HepG2 (cell line): ENCODE data around the gene DEFB131B. TPM values are rescaled to one million over a fixed set of nuclear protein-coding genes. Genes with fewer than 3 reads are reported as not detected.

Experiments used
- ARNT ChIP-seq: fragments of 450-650 bp; IDR thresholded peaks from 2 replicates; pipeline ENCODE4 v1.6.1; 2017
- BHLHE40 ChIP-seq: IDR thresholded peaks from 2 replicates; pipeline ENCODE4 v1.6.1; 2011; ENCODE audit warnings: low read length, improper control_type of control experiment
- CSRNP2 ChIP-seq: sonication (generic); formaldehyde crosslinking; conservative IDR thresholded peaks from 2 replicates; pipeline ENCODE4 v1.8.0; 2022; ENCODE audit warnings: low read depth, missing genetic modification reagents
- EZH2 ChIP-seq: conservative IDR thresholded peaks from 2 replicates; pipeline ENCODE4 v1.6.1; 2012; ENCODE audit warnings: mild to moderate bottlenecking, low read depth, low read length, moderate library complexity
- HOXA7 ChIP-seq: sonication (generic); formaldehyde crosslinking; IDR thresholded peaks from 2 replicates; pipeline ENCODE4 v1.8.1; 2022; ENCODE audit warnings: mild to moderate bottlenecking, missing genetic modification reagents, moderate library complexity
- KLF9 ChIP-seq: IDR thresholded peaks from 2 replicates; pipeline ENCODE4 v1.6.1; 2016; ENCODE audit warnings: low read depth
- MBD4 ChIP-seq: IDR thresholded peaks from 2 replicates; pipeline ENCODE4 v1.6.1; 2012; ENCODE audit warnings: low read length, inconsistent platforms, borderline replicate concordance
- MIER2 ChIP-seq: IDR thresholded peaks from 2 replicates; pipeline ENCODE4 v1.6.1; 2016; ENCODE audit warnings: missing biosample characterization, missing genetic modification reagents
- NCOR1 ChIP-seq: fragments of 200-600 bp; sonication (generic); IDR thresholded peaks from 2 replicates; pipeline ENCODE4 v1.7.0; 2017; ENCODE audit warnings: antibody characterized with exemption, low read length, borderline replicate concordance
- RAD51 ChIP-seq: fragments of 450-650 bp; IDR thresholded peaks from 2 replicates; pipeline ENCODE4 v1.6.1; 2016; ENCODE audit warnings: borderline replicate concordance
- RARG ChIP-seq: sonication (generic); formaldehyde crosslinking; IDR thresholded peaks from 2 replicates; pipeline ENCODE4 v1.4.0; 2020; ENCODE audit warnings: low read depth, mild to moderate bottlenecking, missing genetic modification reagents
- RBM22 ChIP-seq: fragments of 200-400 bp; formaldehyde crosslinking; optimal IDR thresholded peaks from 2 replicates; pipeline ENCODE3; 2017; ENCODE audit warnings: mild to moderate bottlenecking, low read length, moderate library complexity
- RORA ChIP-seq: sonication (generic); formaldehyde crosslinking; IDR thresholded peaks from 2 replicates; pipeline ENCODE4 v1.5.0; 2020; ENCODE audit warnings: mild to moderate bottlenecking, missing genetic modification reagents, moderate library complexity
- SRF ChIP-seq: IDR thresholded peaks from 2 replicates; pipeline ENCODE4 v1.6.1; 2011; ENCODE audit warnings: mild to moderate bottlenecking, low read depth, low read length, moderate library complexity
- YY1 ChIP-seq: IDR thresholded peaks from 2 replicates; pipeline ENCODE4 v1.6.1; 2011; ENCODE audit warnings: low read length, low read depth, moderate library complexity, mild to moderate bottlenecking; ENCODE audit not compliant: insufficient read depth, insufficient replicate concordance
- ZBTB2 ChIP-seq: sonication (generic); formaldehyde crosslinking; IDR thresholded peaks from 2 replicates; pipeline ENCODE4 v1.8.0; 2022; ENCODE audit warnings: low read depth, missing genetic modification reagents
- ZFAT ChIP-seq: sonication (generic); formaldehyde crosslinking; conservative IDR thresholded peaks from 2 replicates; pipeline ENCODE4 v1.8.1; 2023; ENCODE audit warnings: missing genetic modification reagents, inconsistent platforms
- ZFP36L1 ChIP-seq: sonication (generic); formaldehyde crosslinking; IDR thresholded peaks from 2 replicates; pipeline ENCODE4 v1.8.0; 2022; ENCODE audit warnings: mild to moderate bottlenecking, missing genetic modification reagents, moderate library complexity
- ZNF276 ChIP-seq: sonication (generic); formaldehyde crosslinking; IDR thresholded peaks from 2 replicates; pipeline ENCODE4 v1.4.0; 2020; ENCODE audit warnings: mild to moderate bottlenecking, low read depth, missing genetic modification reagents
- ZNF296 ChIP-seq: sonication (generic); formaldehyde crosslinking; conservative IDR thresholded peaks from 2 replicates; pipeline ENCODE4 v1.5.0; 2020; ENCODE audit warnings: mild to moderate bottlenecking, missing genetic modification reagents
- ZNF337 ChIP-seq: sonication (generic); formaldehyde crosslinking; IDR thresholded peaks from 2 replicates; pipeline ENCODE4 v1.5.1; 2020; ENCODE audit warnings: missing genetic modification reagents, low read depth, mild to moderate bottlenecking, borderline replicate concordance
- ZNF501 ChIP-seq: sonication (generic); formaldehyde crosslinking; IDR thresholded peaks from 2 replicates; pipeline ENCODE4 v1.5.1; 2020; ENCODE audit warnings: mild to moderate bottlenecking, moderate library complexity, missing genetic modification reagents
- polyA plus RNA-seq, 8 experiments: library from polyadenylated mRNA; depleted of rRNA in 3 of 8; stranded (reverse) in 7 of 8; unstranded in 1 of 8; fragments of >200 nt; fragmentation: Illumina TruSeq in 4 of 8; extraction: Trizol in 4 of 8; gene quantifications; 2 replicates each; pipeline versions ENCODE4 v1.2.1 to v1.2.3, GENCODE V29; 2011 to 2016; ENCODE audit warnings: low read depth in 4 of 8, missing spikeins in 1 of 8, mixed read lengths in 1 of 8; ENCODE audit not compliant: insufficient read depth in 1 of 8
- total RNA-seq, 5 experiments: library from RNA; depleted of rRNA; stranded (reverse); fragments of >200 nt; fragmentation: Illumina TruSeq; extraction: Trizol; gene quantifications; 2 replicates each; pipeline ENCODE4 v1.2.3, GENCODE V29; 2016; ENCODE audit warnings: low read depth in 1 of 5
- TF ChIP-seq, protein P1 (sequence below): sonication (generic); formaldehyde crosslinking; IDR thresholded peaks from 2 replicates; pipeline ENCODE4 v1.5.0; 2020; ENCODE audit warnings: missing genetic modification reagents

DEFB131B gene
- total and polyA plus RNA-seq, 2 of the 13 experiments (the other 11 are each of a cell fraction or from before 2014, with no cell fraction given), result not detected

GRCh38 chr11:71927820-71928736, 49.8 kb downstream of the DEFB131B start, which contains the start of gene XNDC1N (continued):
- TF ChIP-seq ZNF276 (CRISPR knock-in tag), result no peak
- TF ChIP-seq MBD4, result no peak
- TF ChIP-seq ARNT, result no peak
- peak; percentile 81 for TF ChIP-seq NCOR1
- no peak for TF ChIP-seq ZNF337 (CRISPR knock-in tag)
- TF ChIP-seq RAD51, result no peak
- TF ChIP-seq RORA (CRISPR knock-in tag), result no peak
- no peak for TF ChIP-seq BHLHE40
- TF ChIP-seq ZFAT (CRISPR knock-in tag), result no peak
- 0 out of 2 replicates have a peak, but pooled peaks have one; percentile 33 for TF ChIP-seq ZBTB2 (CRISPR knock-in tag)
- no peak for TF ChIP-seq MIER2 (CRISPR knock-in tag)
- TF ChIP-seq ZNF296 (CRISPR knock-in tag), result no peak
- no peak for TF ChIP-seq EZH2
- no peak; the same call in 1 of the 2 replicates for TF ChIP-seq KLF9 (CRISPR knock-in tag)
- TF ChIP-seq CSRNP2 (CRISPR knock-in tag), result no peak
- TF ChIP-seq YY1, result no peak
- TF ChIP-seq, protein P1, sequence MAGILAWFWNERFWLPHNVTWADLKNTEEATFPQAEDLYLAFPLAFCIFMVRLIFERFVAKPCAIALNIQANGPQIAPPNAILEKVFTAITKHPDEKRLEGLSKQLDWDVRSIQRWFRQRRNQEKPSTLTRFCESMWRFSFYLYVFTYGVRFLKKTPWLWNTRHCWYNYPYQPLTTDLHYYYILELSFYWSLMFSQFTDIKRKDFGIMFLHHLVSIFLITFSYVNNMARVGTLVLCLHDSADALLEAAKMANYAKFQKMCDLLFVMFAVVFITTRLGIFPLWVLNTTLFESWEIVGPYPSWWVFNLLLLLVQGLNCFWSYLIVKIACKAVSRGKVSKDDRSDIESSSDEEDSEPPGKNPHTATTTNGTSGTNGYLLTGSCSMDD (CRISPR knock-in tag), result no peak
- TF ChIP-seq HOXA7 (CRISPR knock-in tag), result no peak
- TF ChIP-seq SRF, result no peak
- TF ChIP-seq ZFP36L1 (CRISPR knock-in tag), result no peak
- no peak for TF ChIP-seq ZNF501 (CRISPR knock-in tag)
- TF ChIP-seq RBM22, result no peak
- TF ChIP-seq RARG (CRISPR knock-in tag), result no peak
